Hypothalamus (tissue), 51 donors: ENCODE results near the gene GPD1L.
"Not testable (repeated sequence)": the region's sequence is repeated elsewhere in the genome, so short reads cannot be mapped to it uniquely, and the experiment has no call there.

Source experiments
- DNase-seq, 51 donors: peaks; one replicate each; lab custom pipeline; 2025; lab: John Stamatoyannopoulos, UW

GPD1L gene

GRCh38 chr3:32106132-32106928 is at the start of gene GPD1L:
GPD1L (plus strand) TSS chr3:32106620; CDS start chr3:32106712, 92 bp downstream.
- DNase-seq: peak; percentile 41 to 99 (median 93)

GRCh38 chr3:32058465-32058864 is 48.0 kb upstream of the GPD1L start:
- DNase-seq: not testable (repeated sequence)

- DNase-seq: no peak
Observed at GRCh38 chr3:32062950-32063582, 43.4 kb upstream of the GPD1L start.

- no peak for DNase-seq
Observed at GRCh38 chr3:32066686-32067085, 39.7 kb upstream of the GPD1L start.

- not testable (repeated sequence) for DNase-seq
Observed at GRCh38 chr3:32074194-32074593, 32.2 kb upstream of the GPD1L start.

- DNase-seq: no peak
Observed at GRCh38 chr3:32076566-32076965, 29.9 kb upstream of the GPD1L start.

GRCh38 chr3:32077260-32078084 is 28.9 kb upstream of the GPD1L start:
- no peak for DNase-seq

- DNase-seq: no peak
Observed at GRCh38 chr3:32078085-32078634, 28.3 kb upstream of the GPD1L start.

- DNase-seq: no peak
Observed at GRCh38 chr3:32078864-32079263, 27.6 kb upstream of the GPD1L start.

GRCh38 chr3:32082721-32083120 is 23.7 kb upstream of the GPD1L start:
- no peak for DNase-seq

GRCh38 chr3:32083702-32084270 is 22.6 kb upstream of the GPD1L start:
- no peak for DNase-seq

- DNase-seq: no peak
Observed at GRCh38 chr3:32084870-32085269, 21.6 kb upstream of the GPD1L start.

GRCh38 chr3:32086464-32086863 is 20.0 kb upstream of the GPD1L start:
- DNase-seq: no peak

- no peak for DNase-seq
Observed at GRCh38 chr3:32089476-32089875, 16.9 kb upstream of the GPD1L start.

GRCh38 chr3:32093204-32093603 is 13.2 kb upstream of the GPD1L start:
- DNase-seq: no peak

- no peak for DNase-seq
Observed at GRCh38 chr3:32095431-32095830, 11.0 kb upstream of the GPD1L start.

- DNase-seq: no peak
Observed at GRCh38 chr3:32097768-32098167, 8.7 kb upstream of the GPD1L start.

GRCh38 chr3:32098528-32098927 is 7.9 kb upstream of the GPD1L start:
- DNase-seq: no peak

GRCh38 chr3:32100465-32100864 is 6.0 kb upstream of the GPD1L start:
- DNase-seq: no peak

GRCh38 chr3:32102289-32102688 is 4.1 kb upstream of the GPD1L start:
- DNase-seq: no peak

GRCh38 chr3:32104492-32104891 is 1.9 kb upstream of the GPD1L start:
- DNase-seq: no peak
